Measurements from ENCODE around the gene AURKA.

GRCh38 chr20:56369179-56369578, 22.8 kb downstream of the AURKA start:
- TF ChIP-seq MAX (IDR thresholded peaks at IDR 0.05) (no peak), JUND (IDR thresholded peaks at IDR 0.05) (no peak), CTCF (IDR thresholded peaks at IDR 0.05; ENCODE audit: low read depth, low read length, missing input control) (no peak), ZBTB33 (IDR thresholded peaks at IDR 0.05) (no peak)

Measured in liver (tissue), 3 donors.